Liver (tissue), 9 donors: ENCODE measurements around the gene YDJC. TPM values are rescaled to one million over a fixed set of nuclear protein-coding genes. Genes with fewer than 3 reads are reported as not detected.

Source experiments
- DNase-seq: peaks from one replicate; pipeline ENCODE4 v3.0.0-alpha.2; 2017; ENCODE audit warnings: low spot score
- H3K27ac ChIP-seq, 2 donors: one replicate each; pipeline ENCODE4 v1.7.0; 2013; ENCODE audit warnings: inconsistent platforms in 2 of 2, low read length in 2 of 2, control low read depth in 1 of 2, low read depth in 1 of 2, mild to moderate bottlenecking in 1 of 2
- H3K27me3 ChIP-seq, 4 donors: one replicate each; pipeline versions ENCODE4 v1.6.1 to v1.7.0; 2013; ENCODE audit warnings: low read length in 3 of 4, inconsistent platforms in 1 of 4, mild to moderate bottlenecking in 1 of 4, moderate library complexity in 1 of 4; ENCODE audit not compliant: control insufficient read depth in 4 of 4, insufficient read depth in 4 of 4
- H3K36me3 ChIP-seq, 4 donors: one replicate each; pipeline versions ENCODE4 v1.6.1 to v1.7.0; 2013; ENCODE audit warnings: low read length in 3 of 4, mild to moderate bottlenecking in 3 of 4, low read depth in 1 of 4, moderate library complexity in 1 of 4; ENCODE audit not compliant: control insufficient read depth in 4 of 4, insufficient read depth in 3 of 4
- H3K4me1 ChIP-seq, 4 donors: one replicate each; pipeline versions ENCODE4 v1.6.1 to v1.7.0; 2013; ENCODE audit warnings: low read length in 3 of 4, mild to moderate bottlenecking in 3 of 4, moderate library complexity in 1 of 4; ENCODE audit not compliant: control insufficient read depth in 4 of 4, insufficient read depth in 4 of 4
- H3K4me3 ChIP-seq, 3 donors: one replicate each; pipeline versions ENCODE4 v1.6.1 to v1.7.0; 2013; ENCODE audit warnings: low read length in 3 of 3, control low read depth in 1 of 3, low read depth in 1 of 3, mild to moderate bottlenecking in 1 of 3
- H3K9ac ChIP-seq, 2 donors: one replicate each; pipeline ENCODE4 v1.7.0; 2013; ENCODE audit warnings: low read length in 2 of 2, mild to moderate bottlenecking in 2 of 2, moderate library complexity in 2 of 2, control low read depth in 1 of 2, low read depth in 1 of 2
- H3K9me3 ChIP-seq, 4 donors: one replicate each; pipeline versions ENCODE4 v1.6.1 to v1.7.0; 2013; ENCODE audit warnings: low read length in 3 of 4; ENCODE audit not compliant: control insufficient read depth in 4 of 4
- EGR1 ChIP-seq, 2 donors: IDR thresholded peaks; 2 replicates each; pipeline ENCODE4 v1.6.1; 2016 to 2018; ENCODE audit warnings: antibody characterized with exemption in 2 of 2, low read depth in 2 of 2
- FOXA2 ChIP-seq: IDR thresholded peaks from 2 replicates; pipeline ENCODE4 v1.6.1; 2016; ENCODE audit warnings: antibody characterized with exemption
- GABPA ChIP-seq, 2 donors: IDR thresholded peaks in 1 of 2; conservative IDR thresholded peaks in 1 of 2; 2 replicates each; pipeline ENCODE4 v1.6.1; 2016; ENCODE audit warnings: antibody characterized with exemption in 2 of 2, mild to moderate bottlenecking in 1 of 2, moderate library complexity in 1 of 2
- HNF4G ChIP-seq: IDR thresholded peaks from 2 replicates; pipeline ENCODE4 v1.6.1; 2016; ENCODE audit warnings: antibody characterized with exemption
- MAX ChIP-seq: IDR thresholded peaks from 2 replicates; pipeline ENCODE4 v1.6.1; 2016; ENCODE audit warnings: antibody characterized with exemption
- SP1 ChIP-seq: IDR thresholded peaks from 2 replicates; pipeline ENCODE4 v1.6.1; 2018; ENCODE audit warnings: antibody characterized with exemption, mild to moderate bottlenecking
- TAF1 ChIP-seq: conservative IDR thresholded peaks from 2 replicates; pipeline ENCODE4 v1.6.1; 2016; ENCODE audit warnings: antibody characterized with exemption, mild to moderate bottlenecking
- WGBS: extraction: QIAGEN DNeasy Blood & Tissue Kit; methylation state at CpG from one replicate; pipeline ENCODE4 v1.1.7; 2013; 5-methylcytosine and 5-hydroxymethylcytosine counted together
- polyA plus RNA-seq, 2 donors: library from polyadenylated mRNA; stranded (reverse) in 1 of 2; unstranded in 1 of 2; fragments of 200-250 nt in 1 of 2; fragments of >200 nt in 1 of 2; fragmentation: Nextera tagmentation in 1 of 2; extraction: Ambion mirVana in 1 of 2; gene quantifications; one replicate each; pipeline versions ENCODE4 v1.2.1 to v1.2.3, GENCODE V29; 2013 to 2015
- total RNA-seq, 2 donors: library from RNA; depleted of rRNA; stranded (reverse); fragments of >200 nt; gene quantifications; one replicate each; pipeline ENCODE4 v1.2.3, GENCODE V29; 2014
- TF ChIP-seq, protein P1 (sequence below): IDR thresholded peaks from 2 replicates; pipeline ENCODE4 v1.6.1; 2016; ENCODE audit warnings: antibody characterized with exemption
- TF ChIP-seq, protein P2 (sequence below): IDR thresholded peaks from 2 replicates; pipeline ENCODE4 v1.6.1; 2016; ENCODE audit warnings: antibody characterized with exemption
- TF ChIP-seq, protein P3 (sequence below): IDR thresholded peaks from 2 replicates; pipeline ENCODE4 v1.6.1; 2016; ENCODE audit warnings: antibody characterized with exemption, mild to moderate bottlenecking
- donor health status: healthy.
- donor health status: healthy.
- donor health status: healthy.
- donor health status: healthy.
- donor health status: healthy.

YDJC gene
- total and polyA plus RNA-seq, 4 donors: 8.0 to 18.7 (median 8.3) TPM

GRCh38 chr22:21594865-21595452 lies 34.9 kb downstream of the YDJC start (continued):
- TF ChIP-seq, protein P1, sequence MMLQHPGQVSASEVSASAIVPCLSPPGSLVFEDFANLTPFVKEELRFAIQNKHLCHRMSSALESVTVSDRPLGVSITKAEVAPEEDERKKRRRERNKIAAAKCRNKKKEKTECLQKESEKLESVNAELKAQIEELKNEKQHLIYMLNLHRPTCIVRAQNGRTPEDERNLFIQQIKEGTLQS: no peak
- TF ChIP-seq, protein P2, sequence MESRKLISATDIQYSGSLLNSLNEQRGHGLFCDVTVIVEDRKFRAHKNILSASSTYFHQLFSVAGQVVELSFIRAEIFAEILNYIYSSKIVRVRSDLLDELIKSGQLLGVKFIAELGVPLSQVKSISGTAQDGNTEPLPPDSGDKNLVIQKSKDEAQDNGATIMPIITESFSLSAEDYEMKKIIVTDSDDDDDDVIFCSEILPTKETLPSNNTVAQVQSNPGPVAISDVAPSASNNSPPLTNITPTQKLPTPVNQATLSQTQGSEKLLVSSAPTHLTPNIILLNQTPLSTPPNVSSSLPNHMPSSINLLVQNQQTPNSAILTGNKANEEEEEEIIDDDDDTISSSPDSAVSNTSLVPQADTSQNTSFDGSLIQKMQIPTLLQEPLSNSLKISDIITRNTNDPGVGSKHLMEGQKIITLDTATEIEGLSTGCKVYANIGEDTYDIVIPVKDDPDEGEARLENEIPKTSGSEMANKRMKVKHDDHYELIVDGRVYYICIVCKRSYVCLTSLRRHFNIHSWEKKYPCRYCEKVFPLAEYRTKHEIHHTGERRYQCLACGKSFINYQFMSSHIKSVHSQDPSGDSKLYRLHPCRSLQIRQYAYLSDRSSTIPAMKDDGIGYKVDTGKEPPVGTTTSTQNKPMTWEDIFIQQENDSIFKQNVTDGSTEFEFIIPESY: no peak

- 88% methylated on average over 11 of the region's 11 CpGs for WGBS
- Histone ChIP-seq H3K9ac (no peak overlapping the region), H3K27ac (no peak overlapping the region), H3K9me3 (no peaks in the 10 kb centered on the region), H3K36me3 (peaks cover 0 to 30% (median 22%) of the 10 kb centered on the region in 4 donors), H3K4me3 (no peak overlapping the region), H3K4me1 (peaks cover 0 to 5% (median 1%) of the 10 kb centered on the region in 4 donors), H3K27me3 (no peaks in the 10 kb centered on the region)
- TF ChIP-seq GABPA (IDR thresholded peaks at IDR 0.05 in 1 of 2, conservative IDR thresholded peaks at IDR 0.05 in 1 of 2) (no peak), SP1 (no peak), MAX (no peak)
- no peak for DNase-seq
Observed at GRCh38 chr22:21593406-21594232, 36.2 kb downstream of the YDJC start.

DNA sequence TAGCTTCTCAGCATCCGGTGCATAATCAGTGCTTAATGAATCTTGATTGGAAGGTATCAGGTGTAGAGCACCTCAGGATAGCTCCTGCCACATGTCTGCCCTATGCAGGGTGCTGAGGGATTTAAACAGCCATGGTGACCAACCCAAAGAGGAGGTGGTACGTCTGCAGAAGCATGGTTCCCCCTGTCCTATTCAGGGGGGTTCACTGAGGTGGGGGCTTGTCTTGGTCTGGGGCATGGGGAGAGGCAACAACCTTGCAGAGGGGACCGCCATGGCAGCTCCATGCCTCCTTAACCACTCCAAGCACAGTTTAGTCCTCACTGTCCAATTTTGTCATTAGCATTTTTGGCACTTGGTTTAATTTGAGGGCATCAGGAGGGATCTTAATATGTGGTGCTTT lies 37.4 kb downstream of the YDJC start:
- Histone ChIP-seq H3K9me3 (no peaks in the 10 kb centered on the region), H3K9ac (no peak overlapping the region), H3K36me3 (peaks cover 0 to 30% (median 22%) of the 10 kb centered on the region in 4 donors), H3K27ac (no peak overlapping the region), H3K4me1 (peaks cover 0 to 7% (median 1%) of the 10 kb centered on the region in 4 donors), H3K4me3 (no peak overlapping the region), H3K27me3 (no peaks in the 10 kb centered on the region)
- no peak for DNase-seq
- no peak for TF ChIP-seq EGR1 (IDR thresholded peaks at IDR 0.05; ENCODE audit: low read depth in 2 of 2)
- TF ChIP-seq TAF1: no peak
- no peak for TF ChIP-seq HNF4G
- TF ChIP-seq, protein P3, sequence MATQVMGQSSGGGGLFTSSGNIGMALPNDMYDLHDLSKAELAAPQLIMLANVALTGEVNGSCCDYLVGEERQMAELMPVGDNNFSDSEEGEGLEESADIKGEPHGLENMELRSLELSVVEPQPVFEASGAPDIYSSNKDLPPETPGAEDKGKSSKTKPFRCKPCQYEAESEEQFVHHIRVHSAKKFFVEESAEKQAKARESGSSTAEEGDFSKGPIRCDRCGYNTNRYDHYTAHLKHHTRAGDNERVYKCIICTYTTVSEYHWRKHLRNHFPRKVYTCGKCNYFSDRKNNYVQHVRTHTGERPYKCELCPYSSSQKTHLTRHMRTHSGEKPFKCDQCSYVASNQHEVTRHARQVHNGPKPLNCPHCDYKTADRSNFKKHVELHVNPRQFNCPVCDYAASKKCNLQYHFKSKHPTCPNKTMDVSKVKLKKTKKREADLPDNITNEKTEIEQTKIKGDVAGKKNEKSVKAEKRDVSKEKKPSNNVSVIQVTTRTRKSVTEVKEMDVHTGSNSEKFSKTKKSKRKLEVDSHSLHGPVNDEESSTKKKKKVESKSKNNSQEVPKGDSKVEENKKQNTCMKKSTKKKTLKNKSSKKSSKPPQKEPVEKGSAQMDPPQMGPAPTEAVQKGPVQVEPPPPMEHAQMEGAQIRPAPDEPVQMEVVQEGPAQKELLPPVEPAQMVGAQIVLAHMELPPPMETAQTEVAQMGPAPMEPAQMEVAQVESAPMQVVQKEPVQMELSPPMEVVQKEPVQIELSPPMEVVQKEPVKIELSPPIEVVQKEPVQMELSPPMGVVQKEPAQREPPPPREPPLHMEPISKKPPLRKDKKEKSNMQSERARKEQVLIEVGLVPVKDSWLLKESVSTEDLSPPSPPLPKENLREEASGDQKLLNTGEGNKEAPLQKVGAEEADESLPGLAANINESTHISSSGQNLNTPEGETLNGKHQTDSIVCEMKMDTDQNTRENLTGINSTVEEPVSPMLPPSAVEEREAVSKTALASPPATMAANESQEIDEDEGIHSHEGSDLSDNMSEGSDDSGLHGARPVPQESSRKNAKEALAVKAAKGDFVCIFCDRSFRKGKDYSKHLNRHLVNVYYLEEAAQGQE: no peak
- no peak for TF ChIP-seq FOXA2
- 96% methylated on average over 3 of the region's 3 CpGs for WGBS
